HG02759 (cell line): ENCODE results near the gene RAB7A.
A peak's percentile ranks its signal among the peaks of the same experiment; 100 is the strongest.

Experiments used
- ATAC-seq: cut with Tn5 transposase; IDR thresholded peaks from one replicate; pipeline ENCODE4 v1.9.1; 2021; ENCODE audit warnings: mild to moderate bottlenecking, moderate library complexity; ENCODE audit not compliant: unreplicated experiment

RAB7A gene

GRCh38 chr3:128787256-128788253 lies 61.6 kb downstream of the RAB7A start:
- peak; percentile 55 for ATAC-seq

GRCh38 chr3:128788268-128788869 lies 62.4 kb downstream of the RAB7A start:
- no peak for ATAC-seq

GRCh38 chr3:128794067-128794768 lies 68.2 kb downstream of the RAB7A start:
- ATAC-seq = no peak

GRCh38 chr3:128794770-128795649 lies 69.0 kb downstream of the RAB7A start:
- ATAC-seq = peak; percentile 88

- no peak for ATAC-seq
Observed at GRCh38 chr3:128799653-128800052, 73.7 kb downstream of the RAB7A start.

GRCh38 chr3:128800241-128801187 lies 74.5 kb downstream of the RAB7A start:
- ATAC-seq = no peak

GRCh38 chr3:128801779-128802380 lies 75.9 kb downstream of the RAB7A start:
- ATAC-seq = no peak

- no peak for ATAC-seq
Observed at GRCh38 chr3:128803307-128803706, 77.3 kb downstream of the RAB7A start.

GRCh38 chr3:128804017-128804810 lies 78.2 kb downstream of the RAB7A start:
- peak; percentile 91 for ATAC-seq

GRCh38 chr3:128804811-128805155 lies 78.8 kb downstream of the RAB7A start:
- ATAC-seq = no peak

GRCh38 chr3:128805772-128806171 lies 79.8 kb downstream of the RAB7A start:
- ATAC-seq = no peak

GRCh38 chr3:128806588-128806987 lies 80.6 kb downstream of the RAB7A start:
- no peak for ATAC-seq

GRCh38 chr3:128807186-128807830 lies 81.3 kb downstream of the RAB7A start:
- ATAC-seq = no peak

GRCh38 chr3:128808672-128809071 lies 82.7 kb downstream of the RAB7A start:
- ATAC-seq = no peak

GRCh38 chr3:128813097-128813496 lies 87.1 kb downstream of the RAB7A start:
- ATAC-seq = no peak

- ATAC-seq = no peak
Observed at GRCh38 chr3:128814060-128814459, 88.1 kb downstream of the RAB7A start.

- ATAC-seq = no peak
Observed at GRCh38 chr3:128814519-128815317, 88.7 kb downstream of the RAB7A start.
